ENCODE measurements around the gene COBLL1. TPM values are rescaled to one million over a fixed set of nuclear protein-coding genes. Genes with fewer than 3 reads are reported as not detected.

COBLL1 gene
- polyA plus RNA-seq, 1 donor (not counting 4 experiments of a cell fraction or from before 2014, with no cell fraction given): 14.9 TPM

GRCh38 chr2:164794432-164795231 lies 47.0 kb downstream of the COBLL1 start:
- H3K27me3 ChIP-seq (ENCODE audit: control insufficient read depth, extremely low read depth, insufficient read depth, low read length): no peaks in the 10 kb centered on the region
- H3K27ac ChIP-seq (ENCODE audit: control insufficient read depth, insufficient read depth, low read length): no peak overlapping the region
- no peak overlapping the region for H3K4me3 ChIP-seq (ENCODE audit: control insufficient read depth in 2 of 3, extremely low read depth in 1 of 3, insufficient read depth in 2 of 3, low read depth in 1 of 3, low read length in 3 of 3)
- dilution Hi-C loops (cut with MboI; ENCODE audit: extremely low pct_ligation_motif_present, low sequenced_read_pairs): no loop called here
- no peaks in the 10 kb centered on the region for H4K20me1 ChIP-seq (ENCODE audit: control insufficient read depth, extremely low read depth, insufficient read depth, low read length)
- peaks cover 7% of the 10 kb centered on the region for H3K4me1 ChIP-seq (ENCODE audit: control insufficient read depth, extremely low read depth, insufficient read depth, low read length)
- H3K9me1 ChIP-seq (ENCODE audit: control insufficient read depth, extremely low read depth, insufficient read depth, low read length): no peaks in the 10 kb centered on the region
- no peaks in the 10 kb centered on the region for H3K9me3 ChIP-seq (ENCODE audit: control insufficient read depth, low read depth, low read length)
- TF ChIP-seq, protein P1, sequence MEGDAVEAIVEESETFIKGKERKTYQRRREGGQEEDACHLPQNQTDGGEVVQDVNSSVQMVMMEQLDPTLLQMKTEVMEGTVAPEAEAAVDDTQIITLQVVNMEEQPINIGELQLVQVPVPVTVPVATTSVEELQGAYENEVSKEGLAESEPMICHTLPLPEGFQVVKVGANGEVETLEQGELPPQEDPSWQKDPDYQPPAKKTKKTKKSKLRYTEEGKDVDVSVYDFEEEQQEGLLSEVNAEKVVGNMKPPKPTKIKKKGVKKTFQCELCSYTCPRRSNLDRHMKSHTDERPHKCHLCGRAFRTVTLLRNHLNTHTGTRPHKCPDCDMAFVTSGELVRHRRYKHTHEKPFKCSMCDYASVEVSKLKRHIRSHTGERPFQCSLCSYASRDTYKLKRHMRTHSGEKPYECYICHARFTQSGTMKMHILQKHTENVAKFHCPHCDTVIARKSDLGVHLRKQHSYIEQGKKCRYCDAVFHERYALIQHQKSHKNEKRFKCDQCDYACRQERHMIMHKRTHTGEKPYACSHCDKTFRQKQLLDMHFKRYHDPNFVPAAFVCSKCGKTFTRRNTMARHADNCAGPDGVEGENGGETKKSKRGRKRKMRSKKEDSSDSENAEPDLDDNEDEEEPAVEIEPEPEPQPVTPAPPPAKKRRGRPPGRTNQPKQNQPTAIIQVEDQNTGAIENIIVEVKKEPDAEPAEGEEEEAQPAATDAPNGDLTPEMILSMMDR (optimal IDR thresholded peaks at IDR 0.05 in 1 of 3, IDR thresholded peaks at IDR 0.05 in 1 of 3, conservative IDR thresholded peaks at IDR 0.05 in 1 of 3; ENCODE audit: extremely low read depth in 1 of 3, insufficient read depth in 2 of 3, low read length in 3 of 3): no peak
- no peak for TF ChIP-seq EZH2 (IDR thresholded peaks at IDR 0.05; ENCODE audit: low read length)
- FAIRE-seq (no peak), DNase-seq (ENCODE audit: low read depth, low spot score) (no peak)
- H3K79me2 ChIP-seq (ENCODE audit: control insufficient read depth, insufficient read depth, low read length): no peaks in the 10 kb centered on the region
- no peak overlapping the region for H3K9ac ChIP-seq (ENCODE audit: control insufficient read depth, extremely low read depth, insufficient read depth, low read length)
- no peaks in the 10 kb centered on the region for H3K36me3 ChIP-seq (ENCODE audit: control insufficient read depth in 2 of 2, extremely low read depth in 1 of 2, insufficient read depth in 2 of 2, low read length in 2 of 2)
- H3K4me2 ChIP-seq (ENCODE audit: control insufficient read depth, extremely low read depth, insufficient read depth, low read depth, low read length): peak overlapping the region; percentile 34
- peak overlapping the region; percentile 31 for H2AFZ ChIP-seq (ENCODE audit: control insufficient read depth, low read length)

GRCh38 chr2:164794016-164794415 lies 47.6 kb downstream of the COBLL1 start:
- Histone ChIP-seq H3K36me3 (ENCODE audit: control insufficient read depth in 2 of 2, extremely low read depth in 1 of 2, insufficient read depth in 2 of 2, low read length in 2 of 2) (no peaks in the 10 kb centered on the region), H3K79me2 (ENCODE audit: control insufficient read depth, insufficient read depth, low read length) (no peaks in the 10 kb centered on the region), H3K27ac (ENCODE audit: control insufficient read depth, insufficient read depth, low read length) (no peak overlapping the region), H4K20me1 (ENCODE audit: control insufficient read depth, extremely low read depth, insufficient read depth, low read length) (no peaks in the 10 kb centered on the region), H3K9me1 (ENCODE audit: control insufficient read depth, extremely low read depth, insufficient read depth, low read length) (no peaks in the 10 kb centered on the region), H3K4me2 (ENCODE audit: control insufficient read depth, extremely low read depth, insufficient read depth, low read depth, low read length) (no peak overlapping the region), H3K4me3 (ENCODE audit: control insufficient read depth in 2 of 3, extremely low read depth in 1 of 3, insufficient read depth in 2 of 3, low read depth in 1 of 3, low read length in 3 of 3) (no peak overlapping the region), H3K27me3 (ENCODE audit: control insufficient read depth, extremely low read depth, insufficient read depth, low read length) (no peaks in the 10 kb centered on the region), H3K9ac (ENCODE audit: control insufficient read depth, extremely low read depth, insufficient read depth, low read length) (no peak overlapping the region), H2AFZ (ENCODE audit: control insufficient read depth, low read length) (no peak overlapping the region), H3K4me1 (ENCODE audit: control insufficient read depth, extremely low read depth, insufficient read depth, low read length) (peaks cover 10% of the 10 kb centered on the region), H3K9me3 (ENCODE audit: control insufficient read depth, low read depth, low read length) (no peaks in the 10 kb centered on the region)
- TF ChIP-seq, protein P1 (optimal IDR thresholded peaks at IDR 0.05 in 1 of 3, IDR thresholded peaks at IDR 0.05 in 1 of 3, conservative IDR thresholded peaks at IDR 0.05 in 1 of 3; ENCODE audit: extremely low read depth in 1 of 3, insufficient read depth in 2 of 3, low read length in 3 of 3): no peak
- TF ChIP-seq EZH2 (IDR thresholded peaks at IDR 0.05; ENCODE audit: low read length): no peak
- FAIRE-seq: no peak
- DNase-seq (ENCODE audit: low read depth, low spot score): no peak
- dilution Hi-C loops (cut with MboI; ENCODE audit: extremely low pct_ligation_motif_present, low sequenced_read_pairs): no loop called here
